BJ (cell line): ENCODE data around the gene ABCB1. TPM values are rescaled to one million over a fixed set of nuclear protein-coding genes. Genes with fewer than 3 reads are reported as not detected.

Source experiments
- CTCF ChIA-PET: fragments of 350-600 bp; formaldehyde crosslinking; extraction: SDS; loops from one replicate; lab custom pipeline; 2021; ENCODE audit warnings: antibody characterized with exemption, inconsistent platforms; lab: Yijun Ruan, JAX
- POLR2A ChIA-PET: fragments of 300-600 bp; sonication (Branson Sonifier 250); formaldehyde crosslinking; extraction: SDS; loops from one replicate; lab custom pipeline; 2021; ENCODE audit warnings: antibody characterized with exemption; lab: Charles Lee
- DNase-seq: peaks from one replicate; pipeline ENCODE4 v3.0.0-alpha.2; 2011; ENCODE audit warnings: low read depth
- H3K27me3 ChIP-seq: 2 replicates; pipeline ENCODE4 v1.6.0; 2011; ENCODE audit warnings: low read length; ENCODE audit not compliant: control insufficient read depth, insufficient read depth
- H3K36me3 ChIP-seq: 2 replicates; pipeline ENCODE4 v1.5.1; 2011; ENCODE audit warnings: low read length; ENCODE audit not compliant: control insufficient read depth, insufficient read depth
- H3K4me3 ChIP-seq: 2 replicates; pipeline ENCODE4 v1.5.1; 2011; ENCODE audit warnings: low read depth, mild to moderate bottlenecking, control low read depth, low read length
- polyA plus RNA-seq: library from polyadenylated mRNA; depleted of rRNA; stranded (reverse); fragments of >200 nt; gene quantifications from 2 replicates; pipeline ENCODE4 v1.2.3, GENCODE V29; 2011
- TF ChIP-seq, protein P1 (sequence below): IDR thresholded peaks from 2 replicates; pipeline ENCODE4 v1.5.1; 2011; ENCODE audit warnings: low read depth, mild to moderate bottlenecking, control low read depth, inconsistent platforms, low read length, moderate library complexity; ENCODE audit not compliant: insufficient read depth

ABCB1 gene
- polyA plus RNA-seq, 1 experiment, result 0.25 TPM

DNA sequence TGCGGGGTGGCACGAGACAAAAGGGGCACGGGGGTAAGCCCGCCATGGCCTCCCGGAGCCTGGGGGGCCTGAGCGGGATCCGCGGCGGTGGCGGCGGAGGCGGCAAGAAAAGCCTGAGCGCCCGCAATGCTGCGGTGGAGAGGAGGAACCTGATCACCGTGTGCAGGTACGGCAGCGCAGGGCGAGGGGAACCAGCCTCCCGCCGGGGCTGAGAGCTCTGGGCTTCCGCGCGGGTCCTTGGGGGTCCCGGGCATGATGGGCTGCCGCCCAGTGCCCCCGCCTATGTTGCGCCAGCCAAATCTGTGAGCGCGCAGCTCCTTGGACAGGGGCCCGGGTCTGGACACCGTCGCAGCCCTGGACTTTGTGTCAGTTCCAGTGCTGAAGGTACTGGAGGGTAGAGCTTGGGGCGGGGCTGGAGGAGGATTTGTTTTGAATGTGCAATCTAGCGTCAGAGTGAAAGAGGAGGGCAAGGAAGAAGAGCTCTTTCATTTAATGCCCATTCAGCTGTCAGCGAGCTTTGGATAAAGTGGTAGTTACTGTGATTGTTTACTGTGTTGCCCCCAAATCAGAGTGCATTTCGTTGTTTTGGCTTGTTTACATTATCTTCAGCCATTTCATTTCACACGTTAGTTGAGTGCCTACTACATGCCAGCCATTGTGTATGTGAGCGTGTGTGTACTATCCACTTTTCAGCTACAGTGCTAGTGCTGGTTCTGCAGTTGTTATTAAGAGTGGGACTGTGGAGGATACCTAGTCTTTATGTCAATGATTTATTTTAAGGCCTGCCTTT lies 28.3 kb upstream of the ABCB1 start:
- peaks cover 3% of the 10 kb centered on the region; the same call in 1 of the 2 replicates for H3K27me3 ChIP-seq
- ChIA-PET CTCF (interaction anchor here (0.6 to 1.4 kb wide), 2 partner anchors 8 to 500 kb away, joined by 3 to 4 read pairs; no protein-coding TSS in a partner anchor), POLR2A (no interaction called here)
- peak overlapping the region; percentile 49 for H3K4me3 ChIP-seq
- no peak for DNase-seq
- no peaks in the 10 kb centered on the region for H3K36me3 ChIP-seq
- TF ChIP-seq, protein P1, sequence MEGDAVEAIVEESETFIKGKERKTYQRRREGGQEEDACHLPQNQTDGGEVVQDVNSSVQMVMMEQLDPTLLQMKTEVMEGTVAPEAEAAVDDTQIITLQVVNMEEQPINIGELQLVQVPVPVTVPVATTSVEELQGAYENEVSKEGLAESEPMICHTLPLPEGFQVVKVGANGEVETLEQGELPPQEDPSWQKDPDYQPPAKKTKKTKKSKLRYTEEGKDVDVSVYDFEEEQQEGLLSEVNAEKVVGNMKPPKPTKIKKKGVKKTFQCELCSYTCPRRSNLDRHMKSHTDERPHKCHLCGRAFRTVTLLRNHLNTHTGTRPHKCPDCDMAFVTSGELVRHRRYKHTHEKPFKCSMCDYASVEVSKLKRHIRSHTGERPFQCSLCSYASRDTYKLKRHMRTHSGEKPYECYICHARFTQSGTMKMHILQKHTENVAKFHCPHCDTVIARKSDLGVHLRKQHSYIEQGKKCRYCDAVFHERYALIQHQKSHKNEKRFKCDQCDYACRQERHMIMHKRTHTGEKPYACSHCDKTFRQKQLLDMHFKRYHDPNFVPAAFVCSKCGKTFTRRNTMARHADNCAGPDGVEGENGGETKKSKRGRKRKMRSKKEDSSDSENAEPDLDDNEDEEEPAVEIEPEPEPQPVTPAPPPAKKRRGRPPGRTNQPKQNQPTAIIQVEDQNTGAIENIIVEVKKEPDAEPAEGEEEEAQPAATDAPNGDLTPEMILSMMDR, result no peak

DNA sequence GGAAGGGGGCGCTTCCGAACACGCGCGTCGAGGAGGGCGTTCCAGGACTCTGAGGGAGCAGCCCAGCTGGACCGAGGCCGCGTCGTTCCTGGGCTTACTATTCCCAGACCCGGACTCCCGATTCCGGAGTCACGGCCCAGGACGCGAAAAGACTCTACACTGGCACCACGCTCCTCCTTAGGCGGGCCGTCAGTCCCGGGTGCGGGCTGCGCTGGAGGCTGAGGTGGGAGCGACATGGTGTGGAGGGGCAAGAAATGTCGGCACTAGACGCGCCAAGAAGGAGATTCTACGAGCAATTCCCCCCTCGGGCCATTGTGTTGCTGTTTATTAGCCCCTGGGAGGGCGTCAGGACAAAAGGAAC lies 26.9 kb upstream of the ABCB1 start:
- peak overlapping the region; percentile 49 for H3K4me3 ChIP-seq
- ChIA-PET CTCF (no interaction called here), POLR2A (no interaction called here)
- TF ChIP-seq, protein P1, result no peak
- H3K27me3 ChIP-seq, result peaks cover 3% of the 10 kb centered on the region; the same call in 1 of the 2 replicates
- no peaks in the 10 kb centered on the region for H3K36me3 ChIP-seq
- no peak for DNase-seq

GRCh38 chr7:87625101-87625500 lies 24.4 kb upstream of the ABCB1 start:
- CTCF ChIA-PET, result no interaction called here
- no peak for DNase-seq
- Histone ChIP-seq H3K27me3 (peaks cover 3% of the 10 kb centered on the region; the same call in 1 of the 2 replicates), H3K4me3 (no peak overlapping the region), H3K36me3 (no peaks in the 10 kb centered on the region)
- POLR2A ChIA-PET, result no interaction called here
- TF ChIP-seq, protein P1, result no peak

DNA sequence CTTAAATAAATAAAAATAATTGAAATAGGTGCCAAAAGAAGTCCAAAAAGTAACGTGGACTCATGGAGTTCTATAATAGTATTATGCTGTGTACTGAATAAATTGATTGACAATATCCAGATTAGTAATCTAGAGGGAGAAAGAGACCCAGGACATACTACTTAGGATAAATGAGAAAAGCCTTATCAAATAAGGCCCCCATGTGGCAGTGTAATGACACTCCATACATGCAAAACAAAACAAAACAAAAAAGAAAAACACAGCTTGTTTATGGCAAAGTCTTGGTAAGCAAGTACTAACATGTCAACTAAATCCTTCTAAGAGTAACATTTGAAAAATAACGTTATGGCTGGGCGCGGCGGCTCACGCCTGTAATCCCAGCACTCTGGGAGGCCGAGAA lies 23.9 kb upstream of the ABCB1 start:
- no peak for DNase-seq
- ChIA-PET CTCF (no interaction called here), POLR2A (no interaction called here)
- Histone ChIP-seq H3K4me3 (no peak overlapping the region), H3K27me3 (peaks cover 3% of the 10 kb centered on the region; the same call in 1 of the 2 replicates), H3K36me3 (no peaks in the 10 kb centered on the region)
- TF ChIP-seq, protein P1, result no peak

DNA sequence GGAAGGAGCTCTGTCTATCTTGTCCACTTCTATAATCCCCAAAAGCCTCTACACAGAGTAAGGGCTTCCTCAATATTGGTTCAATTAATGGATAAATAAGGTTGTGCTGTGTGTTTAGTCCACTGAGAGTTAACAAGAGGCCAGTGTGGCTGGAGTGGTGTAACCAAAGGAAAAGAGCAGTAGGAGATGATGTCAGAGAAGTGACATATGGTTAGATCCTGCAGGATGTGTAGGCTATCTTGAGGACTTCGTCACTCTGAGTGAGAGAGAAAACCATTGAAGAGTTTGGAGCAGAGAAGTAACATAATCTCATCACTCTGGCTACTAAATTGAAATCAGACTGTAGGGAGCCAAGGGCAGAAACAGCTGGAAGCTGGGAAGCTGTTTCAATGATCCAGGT lies 14.5 kb upstream of the ABCB1 start:
- no peaks in the 10 kb centered on the region for H3K36me3 ChIP-seq
- POLR2A ChIA-PET, result no interaction called here
- H3K4me3 ChIP-seq, result no peak overlapping the region
- no peaks in the 10 kb centered on the region for H3K27me3 ChIP-seq
- DNase-seq, result no peak
- CTCF ChIA-PET, result no interaction called here
- TF ChIP-seq, protein P1, result no peak
